ENCODE measurements around the gene SND1.
A peak's percentile ranks its signal among the peaks of the same experiment; 100 is the strongest.

Gene SND1

DNA sequence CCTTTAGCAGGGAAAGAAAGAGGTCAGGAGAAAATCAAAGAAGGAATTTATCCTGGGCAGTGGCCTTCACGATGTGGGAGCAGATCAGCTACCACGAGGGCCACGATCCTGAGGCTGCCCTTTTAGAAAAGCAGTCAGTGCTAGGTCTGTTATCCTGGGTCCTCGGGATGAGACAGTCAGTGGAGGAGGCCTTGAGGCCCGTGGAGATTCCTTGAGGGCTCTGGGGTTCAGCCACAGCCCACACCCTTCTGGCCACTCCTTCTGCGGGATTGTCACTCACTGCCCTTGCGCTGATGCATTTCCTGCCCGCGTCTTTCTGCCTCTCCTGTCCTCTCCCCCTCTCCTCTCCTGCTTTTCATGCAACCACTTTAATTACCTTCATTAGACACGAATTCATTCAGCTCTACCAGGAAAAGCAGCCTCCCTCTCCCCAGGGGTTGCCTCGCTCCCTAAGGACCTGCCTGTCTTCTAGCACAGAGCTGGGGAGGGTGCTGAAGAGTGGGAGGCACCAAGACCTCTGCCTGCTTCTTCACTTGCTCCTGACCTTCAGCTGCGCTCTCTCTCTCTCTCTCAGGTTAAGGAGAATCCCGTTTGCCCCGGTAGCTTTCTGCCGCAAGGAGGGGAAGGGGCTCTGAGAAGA lies 421.8 kb downstream of the SND1 start:
- TF ChIP-seq GATA1 (IDR thresholded peaks at IDR 0.05; ENCODE audit: low read depth, low read length) (no peak), POLR2A (IDR thresholded peaks at IDR 0.05; ENCODE audit: low read length) (no peak)

DNA sequence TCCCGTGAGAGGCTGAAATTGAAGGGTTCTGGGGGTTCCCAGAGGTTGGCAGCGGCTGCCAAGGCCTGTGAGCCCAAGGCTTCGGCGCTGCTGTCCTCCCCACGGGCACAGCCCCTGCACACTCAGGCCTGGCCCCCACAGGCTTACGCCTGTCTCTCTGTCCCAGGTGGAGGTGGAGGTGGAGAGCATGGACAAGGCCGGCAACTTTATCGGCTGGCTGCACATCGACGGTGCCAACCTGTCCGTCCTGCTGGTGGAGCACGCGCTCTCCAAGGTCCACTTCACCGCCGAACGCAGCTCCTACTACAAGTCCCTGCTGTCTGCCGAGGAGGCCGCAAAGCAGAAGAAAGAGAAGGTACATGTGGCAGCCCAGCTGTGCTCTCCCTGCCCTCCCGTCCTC lies 422.3 kb downstream of the SND1 start:
- no peak for DNase-seq
- no peak for TF ChIP-seq GATA1 (IDR thresholded peaks at IDR 0.05; ENCODE audit: low read depth, low read length)
- no peak for TF ChIP-seq POLR2A (IDR thresholded peaks at IDR 0.05; ENCODE audit: low read length)

More for the DNA sequence above, 421.8 kb downstream of the SND1 start:
- no peak for DNase-seq

DNA sequence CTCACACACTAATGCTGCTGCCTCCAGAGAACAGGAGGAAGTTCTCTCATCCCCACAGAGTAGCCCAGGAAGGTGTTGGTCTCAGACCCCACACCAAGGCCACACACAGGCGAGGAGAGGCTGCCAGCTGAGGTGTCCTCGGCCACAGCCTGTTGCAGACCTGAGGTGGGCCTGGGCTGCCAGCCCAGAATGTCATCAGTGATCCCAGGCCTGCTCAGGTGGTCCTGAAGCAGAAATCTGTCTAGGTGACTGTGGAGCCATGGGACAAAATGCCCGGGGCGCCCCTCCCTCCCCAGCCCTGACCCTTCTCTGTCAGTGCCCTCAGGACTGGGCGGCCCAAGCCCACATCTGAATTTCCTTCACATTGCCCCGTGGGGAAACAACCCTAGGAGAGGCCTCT lies 422.7 kb downstream of the SND1 start:
- DNase-seq, result no peak
- TF ChIP-seq POLR2A (IDR thresholded peaks at IDR 0.05; ENCODE audit: low read length), result no peak
- no peak for TF ChIP-seq GATA1 (IDR thresholded peaks at IDR 0.05; ENCODE audit: low read depth, low read length)

DNA sequence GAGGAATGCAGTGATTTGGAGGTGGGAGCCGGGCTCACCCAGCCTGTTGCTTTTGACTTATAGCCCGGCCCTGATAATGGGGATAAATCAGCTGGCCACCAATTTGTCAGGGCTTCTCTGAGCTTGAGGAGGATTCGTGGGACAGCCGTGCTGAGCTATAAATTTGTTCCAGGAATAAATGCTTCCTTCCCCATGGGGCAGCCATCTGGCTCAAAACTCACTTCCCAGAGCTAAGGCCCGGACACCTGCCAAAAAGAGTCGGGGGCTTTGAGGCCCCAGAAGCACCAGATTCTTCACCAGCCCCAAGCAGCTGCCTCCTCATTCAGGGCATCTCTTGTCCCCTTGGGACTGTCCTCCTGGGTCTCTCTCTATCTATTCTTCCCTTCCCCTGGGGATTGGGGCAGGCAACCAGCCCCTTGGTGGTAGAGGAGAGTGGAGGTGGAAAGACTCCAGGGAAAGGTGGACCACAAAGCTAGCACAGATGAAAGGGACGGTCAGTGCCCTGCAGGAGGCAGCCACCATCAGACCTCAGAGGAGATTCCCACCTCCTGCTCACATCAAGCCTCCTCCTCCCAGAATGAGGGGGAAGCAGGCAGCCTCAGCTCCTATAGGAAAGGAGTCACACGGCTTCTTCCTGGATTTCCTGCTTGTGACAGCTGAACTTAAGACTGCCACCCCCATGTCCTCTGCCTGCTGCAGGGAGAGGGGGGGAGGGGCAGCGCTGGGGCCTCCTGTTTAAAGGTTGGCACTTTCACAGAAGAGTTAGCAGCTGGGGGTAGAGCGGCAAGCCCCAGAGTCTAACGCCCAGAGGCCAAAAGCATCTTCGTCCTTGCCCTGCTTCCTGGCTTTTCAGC lies 423.5 kb downstream of the SND1 start:
- TF ChIP-seq POLR2A (IDR thresholded peaks at IDR 0.05; ENCODE audit: low read length), result no peak
- TF ChIP-seq GATA1 (IDR thresholded peaks at IDR 0.05; ENCODE audit: low read depth, low read length), result no peak
- DNase-seq, result no peak

DNA sequence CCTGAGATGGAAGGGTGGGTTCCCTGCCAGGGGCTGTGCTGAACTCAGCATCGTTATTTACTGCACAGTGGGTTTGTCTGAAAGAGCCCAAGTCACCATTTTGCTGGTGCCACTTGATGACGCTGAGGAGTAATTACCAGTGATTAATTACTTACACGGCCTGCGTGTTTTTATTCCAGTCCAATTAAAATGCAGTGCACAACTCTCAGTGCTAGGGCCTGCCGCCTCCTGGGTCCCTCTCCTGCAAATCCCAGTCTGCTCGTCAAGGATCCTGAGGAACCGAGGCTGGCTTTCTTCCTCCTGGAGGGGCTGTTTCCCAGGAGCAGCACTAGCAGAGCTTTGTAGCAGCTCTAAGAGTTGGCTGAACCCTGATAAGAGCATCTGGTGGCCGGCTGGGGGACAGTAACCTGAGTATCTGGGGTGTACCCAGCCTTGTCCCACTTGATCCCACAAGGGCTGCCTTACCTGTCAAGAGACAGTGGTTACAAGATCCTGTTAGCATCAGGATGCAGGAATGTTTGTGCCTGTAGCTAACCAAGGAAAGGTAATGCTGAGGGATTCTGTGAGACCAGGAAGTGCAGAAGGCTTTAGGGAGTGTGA lies 424.3 kb downstream of the SND1 start:
- DNase-seq, result no peak
- TF ChIP-seq POLR2A (IDR thresholded peaks at IDR 0.05; ENCODE audit: low read length) (no peak), GATA1 (IDR thresholded peaks at IDR 0.05; ENCODE audit: low read depth, low read length) (no peak)

DNA sequence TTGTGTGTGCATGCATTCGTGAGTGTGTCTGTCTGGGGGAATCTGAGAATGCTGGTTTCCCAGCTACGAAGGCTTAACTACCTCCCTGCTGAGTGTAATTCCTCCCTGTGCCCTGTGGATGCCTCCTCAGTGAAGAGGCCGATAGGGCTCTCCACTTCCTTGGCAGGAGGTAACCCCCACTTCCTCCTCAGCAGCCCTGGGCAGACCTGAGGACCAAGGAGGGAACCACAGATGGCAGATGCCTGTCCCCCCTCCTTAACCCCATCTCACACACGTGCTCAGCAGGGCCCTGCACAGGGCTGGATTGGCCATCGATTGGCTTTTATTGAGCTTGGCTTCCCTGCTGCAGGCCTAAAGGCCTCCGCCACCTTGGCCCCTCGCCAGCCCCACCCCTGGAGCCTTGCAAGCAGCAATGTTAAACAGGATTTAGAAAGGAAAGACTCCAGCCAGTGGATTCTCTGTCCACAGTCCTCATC lies 424.8 kb downstream of the SND1 start:
- TF ChIP-seq GATA1 (IDR thresholded peaks at IDR 0.05; ENCODE audit: low read depth, low read length) (no peak), POLR2A (IDR thresholded peaks at IDR 0.05; ENCODE audit: low read length) (no peak)

DNA sequence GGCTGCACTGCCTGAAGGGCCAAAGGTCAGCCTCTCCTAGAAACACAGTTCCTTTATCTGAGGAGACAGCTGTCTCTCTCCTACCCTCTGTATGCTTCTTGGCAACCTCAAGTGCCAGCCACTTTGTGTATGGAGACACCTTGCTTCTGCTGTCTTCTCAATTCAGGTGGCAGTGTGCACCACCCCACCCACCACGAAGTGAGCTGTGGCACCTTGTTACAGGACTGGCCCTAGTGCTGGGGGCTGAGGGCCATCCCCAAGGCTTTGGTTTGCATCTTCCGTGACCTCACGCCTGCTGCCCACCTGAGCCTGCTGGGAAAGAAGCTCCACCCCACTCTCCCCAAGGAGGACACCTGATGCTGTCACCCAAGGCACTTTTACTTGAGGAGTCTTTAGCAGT lies 426.3 kb downstream of the SND1 start:
- DNase-seq, result no peak
- TF ChIP-seq POLR2A (IDR thresholded peaks at IDR 0.05; ENCODE audit: low read length), result no peak
- no peak for TF ChIP-seq GATA1 (IDR thresholded peaks at IDR 0.05; ENCODE audit: low read depth, low read length)

More for the DNA sequence above, 424.8 kb downstream of the SND1 start:
- DNase-seq, result peak in 1 of 2 experiments; percentile 28

DNA sequence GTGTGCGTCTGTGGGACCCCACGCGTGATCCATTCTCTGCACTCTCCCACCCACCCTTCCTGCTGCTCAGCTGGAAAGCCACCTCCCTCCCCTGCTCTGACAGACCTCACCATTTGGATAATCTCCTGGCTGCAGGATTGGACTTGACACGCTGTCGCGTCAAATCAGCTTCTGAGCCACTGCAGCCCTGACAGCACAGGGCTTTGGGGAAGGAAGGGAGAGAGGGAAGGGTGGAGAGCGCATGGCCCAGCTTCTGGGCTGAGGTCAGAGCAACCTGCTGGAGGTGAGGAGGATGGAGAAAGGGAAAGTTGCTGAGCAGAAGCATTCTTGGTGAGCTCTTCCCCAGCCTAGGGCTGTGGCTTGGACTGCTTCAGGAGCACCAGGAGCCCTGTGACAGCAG lies 428.2 kb downstream of the SND1 start:
- no peak for DNase-seq
- no peak for TF ChIP-seq POLR2A (IDR thresholded peaks at IDR 0.05; ENCODE audit: low read length)
- TF ChIP-seq GATA1 (IDR thresholded peaks at IDR 0.05; ENCODE audit: low read depth, low read length), result no peak

DNA sequence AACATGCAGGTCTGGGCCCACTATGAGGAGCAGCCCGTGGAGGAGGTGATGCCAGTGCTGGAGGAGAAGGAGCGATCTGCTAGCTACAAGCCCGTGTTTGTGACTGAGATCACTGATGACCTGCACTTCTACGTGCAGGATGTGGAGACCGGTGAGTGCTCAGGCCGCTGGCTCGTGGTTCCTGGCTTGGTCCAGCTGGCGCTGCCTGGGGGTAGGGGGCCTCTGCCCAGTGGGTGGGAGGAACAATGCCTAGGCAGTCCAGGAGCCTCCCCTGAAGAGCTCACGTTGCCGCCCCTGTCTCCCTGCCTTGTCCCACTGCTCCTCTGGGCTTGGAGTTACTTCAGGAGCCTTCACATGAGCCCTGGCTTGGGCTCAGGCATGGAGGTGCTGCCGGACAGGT lies 429.4 kb downstream of the SND1 start:
- DNase-seq, result no peak
- TF ChIP-seq GATA1 (IDR thresholded peaks at IDR 0.05; ENCODE audit: low read depth, low read length), result no peak
- TF ChIP-seq POLR2A (IDR thresholded peaks at IDR 0.05; ENCODE audit: low read length), result no peak

DNA sequence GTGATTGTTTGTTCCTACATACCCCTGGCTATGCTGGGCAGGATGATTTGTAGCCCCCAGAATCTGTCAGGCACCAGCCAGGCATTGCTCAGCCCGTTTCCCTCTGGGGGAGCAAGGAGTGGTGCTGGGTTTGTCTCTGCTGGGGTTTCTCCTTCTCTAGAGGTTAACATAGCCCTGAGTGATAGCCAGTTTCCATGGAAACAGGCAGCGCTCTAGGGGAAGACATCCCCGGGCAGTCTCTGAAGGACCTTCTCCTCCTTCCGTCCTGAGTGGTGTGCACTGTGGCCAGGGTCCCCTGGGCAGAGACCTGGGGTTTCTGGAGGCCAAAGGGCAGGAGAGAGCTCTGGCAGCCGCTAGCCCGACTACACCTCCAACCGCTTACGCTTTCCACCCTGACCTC lies 429.8 kb downstream of the SND1 start:
- DNase-seq, result no peak

DNA sequence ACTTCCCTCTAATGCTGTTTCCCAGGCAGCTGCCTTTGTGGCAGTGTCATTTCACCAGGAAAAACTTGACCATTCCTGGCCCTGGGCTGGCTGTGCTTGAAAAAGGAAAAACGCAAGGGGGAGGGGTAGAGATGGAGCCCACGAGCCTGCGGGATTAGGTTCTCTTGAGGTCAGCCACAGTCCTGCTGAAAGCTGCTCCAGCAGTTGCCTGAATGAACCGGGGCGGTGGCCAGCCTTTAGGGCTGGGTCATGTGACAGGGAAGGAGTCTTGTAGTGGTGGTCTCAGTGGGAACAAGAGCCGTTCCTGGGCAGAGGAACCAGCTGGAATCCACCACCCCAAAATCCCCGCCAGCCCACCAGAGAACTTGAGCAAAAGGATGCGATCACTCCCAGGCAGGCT lies 430.4 kb downstream of the SND1 start:
- DNase-seq, result no peak
- TF ChIP-seq POLR2A (IDR thresholded peaks at IDR 0.05; ENCODE audit: low read length) (no peak), GATA1 (IDR thresholded peaks at IDR 0.05; ENCODE audit: low read depth, low read length) (no peak)

More for the DNA sequence above, 429.8 kb downstream of the SND1 start:
- no peak for TF ChIP-seq GATA1 (IDR thresholded peaks at IDR 0.05; ENCODE audit: low read depth, low read length)
- TF ChIP-seq POLR2A (IDR thresholded peaks at IDR 0.05; ENCODE audit: low read length), result no peak

DNA sequence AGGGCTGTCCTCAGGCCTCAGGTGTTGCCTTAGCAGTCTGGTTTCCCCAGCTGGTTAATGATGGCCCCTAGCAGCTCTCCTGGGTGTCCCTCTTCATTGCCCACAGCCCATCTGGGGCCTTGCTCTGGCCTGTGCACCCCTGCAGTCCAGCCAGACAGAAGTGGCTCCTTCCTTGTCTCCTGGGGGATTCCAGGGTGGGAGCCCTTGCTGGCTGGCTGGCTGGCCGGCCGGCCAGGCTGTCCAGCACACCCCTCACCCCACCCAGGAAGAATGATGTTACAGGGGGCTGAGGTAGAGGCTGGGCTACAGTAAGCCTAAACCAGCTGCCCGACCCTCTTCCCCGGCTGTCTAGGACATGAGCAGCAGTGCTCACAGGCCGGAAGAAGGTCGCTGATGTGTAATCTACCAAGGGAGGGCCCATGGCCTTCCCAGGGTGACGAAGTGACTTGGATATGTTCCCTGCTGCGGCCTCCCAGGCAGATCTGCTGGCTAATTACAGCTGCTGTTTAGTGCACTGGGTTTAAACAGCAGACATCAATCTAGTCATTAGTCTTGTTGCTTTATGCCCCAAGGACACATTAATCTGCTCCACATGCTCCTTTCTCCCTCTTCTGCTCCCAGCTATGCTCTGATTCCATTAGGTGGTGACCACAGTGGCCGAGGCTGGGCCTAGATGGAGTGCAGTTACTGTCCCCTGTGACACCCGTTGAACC lies 433.1 kb downstream of the SND1 start:
- no peak for DNase-seq
- TF ChIP-seq GATA1 (IDR thresholded peaks at IDR 0.05; ENCODE audit: low read depth, low read length) (no peak), POLR2A (IDR thresholded peaks at IDR 0.05; ENCODE audit: low read length) (no peak)

DNA sequence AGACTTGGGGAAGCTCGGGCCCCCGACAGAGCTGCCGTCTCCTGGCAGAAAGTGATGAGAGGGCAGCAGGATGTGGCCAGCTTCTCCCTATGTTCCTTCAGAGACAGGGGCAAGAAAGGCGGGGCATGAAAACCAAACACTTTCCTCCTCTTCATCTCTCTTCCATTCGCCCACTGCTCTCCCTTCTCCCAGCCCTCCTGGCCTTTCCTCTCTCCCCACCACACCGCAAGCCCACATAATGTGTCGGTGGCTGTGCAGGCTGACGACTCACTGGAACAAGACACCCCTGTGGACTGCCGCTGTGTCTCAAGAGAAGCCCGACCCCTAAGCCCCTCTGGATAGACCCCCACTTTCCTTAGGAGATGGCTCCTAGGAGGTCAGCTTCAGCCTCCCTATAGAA lies 438.5 kb downstream of the SND1 start:
- TF ChIP-seq POLR2A (IDR thresholded peaks at IDR 0.05; ENCODE audit: low read length) (no peak), GATA1 (IDR thresholded peaks at IDR 0.05; ENCODE audit: low read depth, low read length) (no peak)
- no peak for DNase-seq

DNA sequence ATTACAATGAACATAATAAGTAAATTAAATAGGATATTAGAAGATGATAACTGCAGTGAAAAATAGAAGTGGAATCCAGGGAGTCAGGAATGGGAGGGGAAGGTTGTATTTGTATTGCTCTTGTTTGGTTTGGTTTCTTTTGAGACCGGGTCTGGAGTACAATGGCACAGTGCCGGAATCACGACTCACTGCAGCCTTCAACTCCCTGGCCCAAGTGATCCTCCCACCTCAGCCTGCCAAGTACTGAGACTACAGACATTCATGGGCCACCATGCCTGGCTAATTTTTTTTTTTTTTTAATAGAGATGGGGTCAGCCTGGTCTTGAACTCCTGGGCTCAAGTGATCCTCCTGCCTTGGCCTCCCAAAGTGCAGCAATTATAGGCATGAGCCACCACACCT lies 439.1 kb downstream of the SND1 start:
- DNase-seq, result no peak
- no peak for TF ChIP-seq POLR2A (IDR thresholded peaks at IDR 0.05; ENCODE audit: low read length)
- no peak for TF ChIP-seq GATA1 (IDR thresholded peaks at IDR 0.05; ENCODE audit: low read depth, low read length)

All from erythroblast (primary cell).